Adrenal gland (tissue), 12 donors: ENCODE results near the gene MRPS27. TPM values are rescaled to one million over a fixed set of nuclear protein-coding genes. Genes with fewer than 3 reads are reported as not detected.

Experiments
- DNase-seq, 7 donors: peaks; one replicate each; pipeline ENCODE4 v3.0.0-alpha.2; 2019 to 2020
- H3K27ac ChIP-seq, 5 donors: fragments of 200-600 bp; sonication (generic) in 4 of 5; 1 replicate in 3 of 5; 2 replicates in 2 of 5; pipeline versions ENCODE4 v1.5.1 to v1.8.0; 2016 to 2020; ENCODE audit warnings: mild to moderate bottlenecking in 1 of 5
- H3K27me3 ChIP-seq: fragments of 200-600 bp; 2 replicates; pipeline ENCODE4 v1.8.0; 2021
- H3K36me3 ChIP-seq, 2 donors: fragments of 200-600 bp; replicated peaks in 1 of 2; 1 replicate in 1 of 2; 2 replicates in 1 of 2; pipeline versions ENCODE4 v1.5.1 to v1.8.0; 2018 to 2022
- H3K4me1 ChIP-seq, 2 donors: fragments of 200-600 bp; replicated peaks in 1 of 2; 1 replicate in 1 of 2; 2 replicates in 1 of 2; pipeline versions ENCODE4 v1.5.1 to v1.8.0; 2018 to 2021
- H3K4me3 ChIP-seq, 4 donors: fragments of 200-600 bp; sonication (generic) in 3 of 4; one replicate each; pipeline ENCODE4 v1.5.1; 2016 to 2018
- H3K9me3 ChIP-seq, 3 donors: fragments of 200-600 bp; sonication (generic) in 1 of 3; replicated peaks in 1 of 3; 1 replicate in 2 of 3; 2 replicates in 1 of 3; pipeline versions ENCODE4 v1.5.1 to v1.8.0; 2016 to 2021
- CTCF ChIP-seq, 6 experiments: fragments of 450-650 bp in 4 of 6; fragments of 200-600 bp in 2 of 6; sonication (generic) in 1 of 6; IDR thresholded peaks; 1 replicate in 5 of 6; 2 replicates in 1 of 6; pipeline versions ENCODE4 v1.5.1 to v1.8.0; 2016 to 2021; ENCODE audit warnings: antibody characterized with exemption in 6 of 6, mild to moderate bottlenecking in 2 of 6, moderate library complexity in 1 of 6
- POLR2A ChIP-seq, 2 donors: fragments of 450-650 bp; IDR thresholded peaks; one replicate each; pipeline ENCODE4 v1.6.1; 2017; ENCODE audit warnings: antibody characterized with exemption in 2 of 2, mild to moderate bottlenecking in 2 of 2, moderate library complexity in 1 of 2
- whole genome bisulfite sequencing, 4 donors: extraction: QIAGEN DNeasy Blood & Tissue Kit in 2 of 4; methylation state at CpG; one replicate each; pipeline versions ENCODE4 v1.1.5 to v1.1.7; 2013 to 2017; 5-methylcytosine and 5-hydroxymethylcytosine counted together
- intact Hi-C, 2 donors: fragments of 100-400 bp; cut with DNase I; formaldehyde crosslinking; loops; one replicate each; pipeline versions ENCODE4 v1.14.1 to v1.15.0; 2022 to 2023
- polyA plus RNA-seq, 3 donors: library from polyadenylated mRNA; stranded (reverse); fragments of 200-250 nt in 2 of 3; fragments of 350-450 nt in 1 of 3; fragmentation: Illumina TruSeq in 1 of 3; extraction: RNeasy Lipid Tissue Mini Kit (QIAGEN cat#74804) in 1 of 3; gene quantifications; one replicate each; pipeline ENCODE4 v1.2.3, GENCODE V29; 2013 to 2014
- total RNA-seq, 9 donors: library from RNA; depleted of rRNA in 4 of 9; stranded (reverse); fragments of >200 nt in 4 of 9; fragments of 120-200 nt in 1 of 9; fragmentation: NEBNext Ultra II Directional in 1 of 9; extraction: Animal tissue kit (Norgen Biotek cat#: 25700) in 1 of 9; gene quantifications; one replicate each; pipeline versions ENCODE4 v1.1.0 to v1.2.4, GENCODE V29; 2013 to 2023
- donor health status: healthy with polysubstance abuse.
- donor health status: Bipolar disorder and iron deficiency.
- donor health status: DM: yes; HTN: yes; CAD: no.
- donor health status: DM: no; HTN: no; CAD: no.
- donor health status: DM: no; HTN: no; CAD: no.
- donor health status: DM: yes; HTN: yes; CAD: no.

The MRPS27 gene
- total and polyA plus RNA-seq, 12 donors, result 20.8 to 92.8 (median 67.3) TPM

DNA sequence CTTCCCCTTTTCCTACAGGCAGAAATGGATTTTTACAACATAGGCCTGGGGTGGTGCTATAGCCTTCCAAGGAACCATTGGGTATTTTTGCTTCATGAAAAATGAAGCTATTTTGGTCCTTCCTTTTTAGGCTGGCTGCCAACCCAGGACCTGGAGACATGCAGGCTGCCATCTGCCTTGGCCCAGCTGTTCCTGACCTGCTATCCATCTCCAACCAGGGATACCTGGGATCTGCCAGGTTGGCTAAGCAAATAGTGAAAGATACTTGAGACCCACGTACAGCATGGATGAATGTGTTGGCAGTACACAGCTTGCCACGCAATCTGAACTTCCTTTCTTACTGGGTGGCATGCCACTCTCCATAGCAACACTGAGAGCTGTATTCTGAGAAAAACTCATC, 31.1 kb downstream of the MRPS27 start:
- DNase-seq, result peak in 5 of 7 donors; percentile 16 to 56 (median 40)
- Histone ChIP-seq H3K36me3 (no peaks in the 10 kb centered on the region), H3K9me3 (no peaks in the 10 kb centered on the region), H3K27me3 (no peaks in the 10 kb centered on the region), H3K27ac (no peak overlapping the region), H3K4me3 (no peak overlapping the region), H3K4me1 (peaks cover 0 to 14% of the 10 kb centered on the region in 2 donors)
- no peak for TF ChIP-seq POLR2A (IDR thresholded peaks at IDR 0.05)
- TF ChIP-seq CTCF (IDR thresholded peaks at IDR 0.05), result no peak
- intact Hi-C loops, result no loop called here
- WGBS, 4 donors, result 90 to 100% (median 91%) methylated on average over 2 of the region's 2 CpGs

GRCh38 chr5:72286798-72287197, 33.2 kb downstream of the MRPS27 start:
- no peaks in the 10 kb centered on the region for H3K27me3 ChIP-seq
- no peak overlapping the region for H3K27ac ChIP-seq
- no peaks in the 10 kb centered on the region for H3K9me3 ChIP-seq
- TF ChIP-seq POLR2A (IDR thresholded peaks at IDR 0.05), result no peak
- TF ChIP-seq CTCF (IDR thresholded peaks at IDR 0.05), result no peak
- H3K4me3 ChIP-seq, result no peak overlapping the region
- 97 to 99% (median 98%) methylated on average over 5 of the region's 5 CpGs for WGBS, 4 donors
- intact Hi-C loops, result no loop called here
- DNase-seq, result no peak
- H3K4me1 ChIP-seq, result peaks cover 14 to 31% of the 10 kb centered on the region in 2 donors
- no peaks in the 10 kb centered on the region for H3K36me3 ChIP-seq

DNA sequence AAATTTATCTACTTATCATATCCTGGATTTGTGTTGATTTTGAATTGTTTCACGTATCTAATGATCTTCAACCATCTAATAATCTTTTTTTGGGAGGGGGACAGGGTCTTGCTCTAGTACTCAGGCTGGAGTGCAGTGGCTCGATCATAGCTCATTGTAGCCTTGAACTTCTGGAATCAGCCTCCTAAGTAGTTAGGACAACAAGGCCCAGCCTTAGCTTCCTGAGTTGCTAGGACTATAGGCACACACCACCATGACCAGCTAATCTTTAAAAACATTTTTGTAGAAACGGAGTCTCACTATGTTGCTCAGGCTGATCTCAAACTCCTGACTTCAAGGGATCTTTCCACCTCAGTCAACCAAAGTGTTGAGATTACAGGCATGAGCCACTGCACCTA, 34.6 kb downstream of the MRPS27 start:
- H3K4me1 ChIP-seq, result peaks cover 28 to 45% of the 10 kb centered on the region in 2 donors
- H3K36me3 ChIP-seq, result no peaks in the 10 kb centered on the region
- no peaks in the 10 kb centered on the region for H3K9me3 ChIP-seq
- DNase-seq, result no peak
- no peak overlapping the region for H3K27ac ChIP-seq
- 65 to 88% (median 78%) methylated on average over 3 of the region's 3 CpGs for WGBS, 4 donors
- H3K27me3 ChIP-seq, result no peaks in the 10 kb centered on the region
- intact Hi-C loops, result no loop called here
- no peak overlapping the region for H3K4me3 ChIP-seq
- TF ChIP-seq POLR2A (IDR thresholded peaks at IDR 0.05), result no peak
- no peak for TF ChIP-seq CTCF (IDR thresholded peaks at IDR 0.05)

GRCh38 chr5:72284559-72285423, 35.2 kb downstream of the MRPS27 start:
- Histone ChIP-seq H3K9me3 (no peaks in the 10 kb centered on the region), H3K4me1 (peaks cover 28 to 51% of the 10 kb centered on the region in 2 donors), H3K27ac (peak overlapping the region in 1 of 5 donors; percentile 65), H3K36me3 (no peaks in the 10 kb centered on the region), H3K4me3 (no peak overlapping the region), H3K27me3 (no peaks in the 10 kb centered on the region)
- TF ChIP-seq CTCF (IDR thresholded peaks at IDR 0.05), result no peak
- TF ChIP-seq POLR2A (IDR thresholded peaks at IDR 0.05), result no peak
- intact Hi-C loops, result no loop called here
- no peak for DNase-seq
- WGBS, 4 donors, result 70 to 79% (median 75%) methylated on average over 3 of the region's 3 CpGs
